Adrenal gland (tissue), 5 donors: ENCODE measurements around the gene UNC13C.

Experiments
- POLR2A ChIP-seq, 2 donors: fragments of 450-650 bp; IDR thresholded peaks; one replicate each; pipeline ENCODE4 v1.6.1; 2017; ENCODE audit warnings: antibody characterized with exemption in 2 of 2, mild to moderate bottlenecking in 2 of 2, moderate library complexity in 1 of 2
- TF ChIP-seq, protein P1 (sequence below), 6 experiments: fragments of 450-650 bp in 4 of 6; fragments of 200-600 bp in 2 of 6; sonication (generic) in 1 of 6; IDR thresholded peaks; 1 replicate in 5 of 6; 2 replicates in 1 of 6; pipeline versions ENCODE4 v1.5.1 to v1.8.0; 2016 to 2021; ENCODE audit warnings: antibody characterized with exemption in 6 of 6, mild to moderate bottlenecking in 2 of 6, moderate library complexity in 1 of 6
- donor health status: DM: no; HTN: no; CAD: no.

GRCh38 chr15:53963801-53964200 is 14.4 kb upstream of the UNC13C start:
- TF ChIP-seq, protein P1, sequence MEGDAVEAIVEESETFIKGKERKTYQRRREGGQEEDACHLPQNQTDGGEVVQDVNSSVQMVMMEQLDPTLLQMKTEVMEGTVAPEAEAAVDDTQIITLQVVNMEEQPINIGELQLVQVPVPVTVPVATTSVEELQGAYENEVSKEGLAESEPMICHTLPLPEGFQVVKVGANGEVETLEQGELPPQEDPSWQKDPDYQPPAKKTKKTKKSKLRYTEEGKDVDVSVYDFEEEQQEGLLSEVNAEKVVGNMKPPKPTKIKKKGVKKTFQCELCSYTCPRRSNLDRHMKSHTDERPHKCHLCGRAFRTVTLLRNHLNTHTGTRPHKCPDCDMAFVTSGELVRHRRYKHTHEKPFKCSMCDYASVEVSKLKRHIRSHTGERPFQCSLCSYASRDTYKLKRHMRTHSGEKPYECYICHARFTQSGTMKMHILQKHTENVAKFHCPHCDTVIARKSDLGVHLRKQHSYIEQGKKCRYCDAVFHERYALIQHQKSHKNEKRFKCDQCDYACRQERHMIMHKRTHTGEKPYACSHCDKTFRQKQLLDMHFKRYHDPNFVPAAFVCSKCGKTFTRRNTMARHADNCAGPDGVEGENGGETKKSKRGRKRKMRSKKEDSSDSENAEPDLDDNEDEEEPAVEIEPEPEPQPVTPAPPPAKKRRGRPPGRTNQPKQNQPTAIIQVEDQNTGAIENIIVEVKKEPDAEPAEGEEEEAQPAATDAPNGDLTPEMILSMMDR (IDR thresholded peaks at IDR 0.05) = no peak
- TF ChIP-seq POLR2A (IDR thresholded peaks at IDR 0.05) = no peak
